MM.1S (cell line): ENCODE data around the gene MCUR1.

ENCODE experiments used
- DNase-seq: peaks from one replicate; pipeline ENCODE4 v3.0.0-alpha.2; 2015
- H2AFZ ChIP-seq: fragments of 300-600 bp; sonication (generic); 2 replicates; pipeline ENCODE4 v1.6.0; 2016; ENCODE audit warnings: antibody characterized with exemption, low read length
- H3F3A ChIP-seq: fragments of 300-600 bp; sonication (generic); 2 replicates; pipeline ENCODE4 v1.6.1; 2016; ENCODE audit warnings: mild to moderate bottlenecking, antibody characterized with exemption, low read length, moderate library complexity, mixed read lengths; ENCODE audit not compliant: insufficient read depth
- H3K27ac ChIP-seq: fragments of 300-600 bp; sonication (generic); 2 replicates; pipeline ENCODE4 v1.5.1; 2016; ENCODE audit warnings: mild to moderate bottlenecking, low read length
- H3K27me3 ChIP-seq: fragments of 300-600 bp; sonication (generic); replicated peaks from 2 replicates; pipeline ENCODE4 v1.6.0; 2016; ENCODE audit warnings: low read length; ENCODE audit not compliant: insufficient read depth
- H3K36me3 ChIP-seq: fragments of 300-600 bp; sonication (generic); replicated peaks from 2 replicates; pipeline ENCODE4 v1.6.1; 2016; ENCODE audit warnings: mild to moderate bottlenecking, low read length, mixed read lengths; ENCODE audit not compliant: insufficient read depth
- H3K4me1 ChIP-seq: fragments of 300-600 bp; sonication (generic); 2 replicates; pipeline ENCODE4 v1.6.1; 2016; ENCODE audit warnings: low read length, mixed read lengths
- H3K4me2 ChIP-seq: fragments of 300-600 bp; sonication (generic); 2 replicates; pipeline ENCODE4 v1.6.0; 2016; ENCODE audit warnings: low read depth, low read length
- H3K4me3 ChIP-seq: fragments of 300-600 bp; sonication (generic); 2 replicates; pipeline ENCODE4 v1.5.1; 2016; ENCODE audit warnings: low read length, mixed read lengths
- H3K79me2 ChIP-seq: fragments of 300-600 bp; sonication (generic); 2 replicates; pipeline ENCODE4 v1.6.1; 2016; ENCODE audit warnings: mixed run types, low read length, mixed read lengths
- H3K9ac ChIP-seq: fragments of 300-600 bp; sonication (generic); 2 replicates; pipeline ENCODE4 v1.6.1; 2016; ENCODE audit warnings: low read length, mixed read lengths
- H3K9me2 ChIP-seq: fragments of 300-600 bp; sonication (generic); replicated peaks from 2 replicates; pipeline ENCODE4 v1.6.1; 2016; ENCODE audit warnings: mild to moderate bottlenecking, low read length, mixed read lengths; ENCODE audit not compliant: insufficient read depth
- H3K9me3 ChIP-seq: fragments of 300-600 bp; sonication (generic); replicated peaks from 2 replicates; pipeline ENCODE4 v1.6.1; 2016; ENCODE audit warnings: mild to moderate bottlenecking, low read length, mixed read lengths; ENCODE audit not compliant: insufficient read depth
- H4K20me1 ChIP-seq: fragments of 300-600 bp; sonication (generic); 2 replicates; pipeline ENCODE4 v1.6.1; 2016; ENCODE audit warnings: mild to moderate bottlenecking, low read length, moderate library complexity, mixed read lengths; ENCODE audit not compliant: insufficient read depth
- CTCF ChIP-seq: fragments of 300-600 bp; sonication (generic); IDR thresholded peaks from 2 replicates; pipeline ENCODE4 v1.5.1; 2016; ENCODE audit warnings: antibody characterized with exemption, low read length, mixed read lengths
- EZH2 ChIP-seq: fragments of 300-600 bp; sonication (generic); optimal IDR thresholded peaks from 2 replicates; pipeline ENCODE3; 2017; ENCODE audit warnings: low read depth, mild to moderate bottlenecking, antibody characterized with exemption, low read length, mixed read lengths
- EZH2phosphoT487 ChIP-seq: fragments of 300-600 bp; sonication (generic); IDR thresholded peaks from 2 replicates; pipeline ENCODE4 v1.6.1; 2018; ENCODE audit warnings: antibody characterized with exemption, low read length

MCUR1 gene

DNA sequence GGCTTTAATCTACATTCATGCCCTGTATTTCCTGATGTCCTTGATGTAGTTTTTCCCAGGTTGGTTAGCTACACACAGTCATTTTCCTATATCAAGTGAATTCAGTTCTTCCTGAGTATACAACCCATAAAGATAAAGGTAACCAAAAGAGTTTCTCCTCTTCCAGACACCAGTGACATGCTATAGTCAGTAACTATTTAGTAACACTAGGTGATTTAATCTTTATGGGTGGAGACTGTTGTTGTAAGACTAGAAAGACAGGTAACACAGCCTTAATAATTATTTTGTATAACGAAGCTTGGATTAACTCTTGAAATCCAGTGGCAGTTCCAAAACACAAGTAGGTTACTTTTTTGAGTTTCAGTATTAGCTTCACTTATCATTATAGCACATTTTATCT lies 17.6 kb downstream of the MCUR1 start:
- Histone ChIP-seq H3K79me2 (no peaks in the 10 kb centered on the region), H3K9ac (no peak overlapping the region), H3K27me3 (no peaks in the 10 kb centered on the region), H3K4me1 (no peaks in the 10 kb centered on the region), H3K9me2 (no peaks in the 10 kb centered on the region), H3K4me3 (no peak overlapping the region), H3K4me2 (no peak overlapping the region), H3K36me3 (0 out of 2 replicates have a peak, but pooled peaks cover 4% of the 10 kb centered on the region), H3K27ac (no peak overlapping the region), H4K20me1 (no peaks in the 10 kb centered on the region), H3K9me3 (no peaks in the 10 kb centered on the region), H2AFZ (no peak overlapping the region), H3F3A (no peaks in the 10 kb centered on the region)
- no peak for DNase-seq
- TF ChIP-seq CTCF, result no peak
- no peak for TF ChIP-seq EZH2phosphoT487
- TF ChIP-seq EZH2, result no peak

DNA sequence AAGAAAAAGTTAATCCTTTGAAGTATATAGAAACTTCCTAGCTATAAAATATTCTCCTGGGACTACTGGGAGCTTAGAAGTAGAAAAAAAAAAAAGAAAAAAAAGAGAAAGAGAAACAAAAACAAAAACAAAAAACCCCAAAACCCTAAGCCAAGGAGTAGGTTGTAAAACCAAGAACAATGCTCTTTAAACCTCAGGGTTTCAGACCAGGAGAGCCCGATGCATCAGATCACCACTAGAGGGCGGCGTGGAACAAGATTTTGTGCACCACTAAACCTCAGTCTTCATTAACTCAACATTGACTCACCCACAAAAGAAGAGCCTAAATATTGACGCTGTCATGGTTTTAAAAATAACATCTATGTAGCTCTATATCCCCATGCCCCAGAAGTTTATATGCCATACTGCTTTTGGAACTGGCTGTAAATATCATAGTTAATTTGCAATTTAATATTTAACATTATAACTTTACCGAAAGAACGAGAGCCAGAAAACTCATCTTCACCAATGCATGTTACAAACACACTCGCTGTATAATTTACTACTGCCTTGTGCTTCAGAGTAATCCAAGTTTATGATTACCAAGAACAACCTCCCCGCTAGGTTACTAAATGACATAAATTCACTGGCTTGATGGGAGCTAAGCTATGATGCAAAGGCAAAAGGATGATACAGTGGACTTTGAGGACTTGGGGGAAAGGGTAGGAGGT lies 19.2 kb downstream of the MCUR1 start:
- Histone ChIP-seq H3K36me3 (no peaks in the 10 kb centered on the region), H3K4me2 (no peak overlapping the region), H3K9ac (no peak overlapping the region)

DNA sequence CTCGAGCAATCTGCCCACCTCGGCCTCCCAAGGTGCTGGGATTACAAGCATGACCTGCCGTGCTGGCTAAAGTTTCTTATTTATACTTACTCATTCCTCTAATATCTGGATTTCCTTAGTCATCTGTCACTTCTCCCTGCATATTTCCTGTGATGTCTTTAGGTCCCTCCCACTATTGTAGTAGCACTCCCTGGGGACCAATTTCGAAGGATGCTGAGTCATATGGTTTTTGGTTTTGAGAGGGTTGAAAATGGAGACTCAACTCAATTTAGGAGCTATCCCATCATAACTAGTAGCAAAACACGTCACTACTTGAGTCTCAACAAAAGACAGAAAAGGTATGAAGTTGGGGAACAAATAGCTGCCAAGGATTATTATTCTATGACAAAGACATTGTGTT lies 20.2 kb downstream of the MCUR1 start:
- no peak overlapping the region for H3K4me2 ChIP-seq
- no peaks in the 10 kb centered on the region for H3F3A ChIP-seq
- no peaks in the 10 kb centered on the region for H3K27me3 ChIP-seq
- DNase-seq, result no peak
- H3K9ac ChIP-seq, result no peak overlapping the region
- H3K9me3 ChIP-seq, result no peaks in the 10 kb centered on the region
- no peaks in the 10 kb centered on the region for H3K79me2 ChIP-seq
- no peak overlapping the region for H3K4me3 ChIP-seq
- H2AFZ ChIP-seq, result no peak overlapping the region
- no peaks in the 10 kb centered on the region for H3K4me1 ChIP-seq
- no peaks in the 10 kb centered on the region for H4K20me1 ChIP-seq
- H3K27ac ChIP-seq, result no peak overlapping the region
- H3K36me3 ChIP-seq, result no peaks in the 10 kb centered on the region
- no peaks in the 10 kb centered on the region for H3K9me2 ChIP-seq
- no peak for TF ChIP-seq EZH2phosphoT487
- TF ChIP-seq CTCF, result no peak
- no peak for TF ChIP-seq EZH2

More for the DNA sequence above, 19.2 kb downstream of the MCUR1 start:
- Histone ChIP-seq H3K9me3 (no peaks in the 10 kb centered on the region), H3K27me3 (no peaks in the 10 kb centered on the region), H3K27ac (no peak overlapping the region), H4K20me1 (no peaks in the 10 kb centered on the region), H3F3A (no peaks in the 10 kb centered on the region), H3K79me2 (no peaks in the 10 kb centered on the region), H3K4me1 (no peaks in the 10 kb centered on the region), H3K4me3 (no peak overlapping the region), H2AFZ (no peak overlapping the region), H3K9me2 (no peaks in the 10 kb centered on the region)
- DNase-seq, result peak; percentile 82
- TF ChIP-seq EZH2phosphoT487, result no peak
- peak; percentile 91 for TF ChIP-seq CTCF
- TF ChIP-seq EZH2, result no peak
